ENCODE data around the gene LDLR. TPM values are rescaled to one million over a fixed set of nuclear protein-coding genes. Genes with fewer than 3 reads are reported as not detected.
"Not testable (repeated sequence)": the region's sequence is repeated elsewhere in the genome, so short reads cannot be mapped to it uniquely, and the experiment has no call there.

LDLR gene
- total and polyA plus RNA-seq, 5 donors = 7.6 to 101 (median 19.3) TPM

GRCh38 chr19:11106477-11106876, 17.2 kb downstream of the LDLR start:
- Histone ChIP-seq H3K4me1 (ENCODE audit: control insufficient read depth, insufficient read depth, low read length) (no peaks in the 10 kb centered on the region), H3K4me3 (ENCODE audit: low read length) (no peak overlapping the region), H3K27me3 (ENCODE audit: control insufficient read depth, insufficient read depth) (no peaks in the 10 kb centered on the region), H3K27ac (ENCODE audit: low read length) (no peak overlapping the region), H3K9me3 (ENCODE audit: control insufficient read depth, low read length) (no peaks in the 10 kb centered on the region)
- peak; percentile 61 to 84 (median 80) for DNase-seq
- WGBS = 67% methylated on average over 13 of the region's 13 CpGs
- peak; percentile 9 to 20 for ATAC-seq
- intact Hi-C loops (cut with DNase I) = loop anchor here in 2 of 4 donors (10.0 kb wide), 1 partner anchor 72 kb away; no protein-coding TSS in a partner anchor

- H3K27ac ChIP-seq (ENCODE audit: low read length) = no peak overlapping the region
- intact Hi-C loops (cut with DNase I) = loop anchor here in 2 of 4 donors (10.0 kb wide), 1 partner anchor 74 kb away; no protein-coding TSS in a partner anchor
- 87% methylated on average over 6 of the region's 6 CpGs for WGBS
- no peak for ATAC-seq
- no peaks in the 10 kb centered on the region for H3K9me3 ChIP-seq (ENCODE audit: control insufficient read depth, low read length)
- no peaks in the 10 kb centered on the region for H3K4me1 ChIP-seq (ENCODE audit: control insufficient read depth, insufficient read depth, low read length)
- no peak overlapping the region for H3K4me3 ChIP-seq (ENCODE audit: low read length)
- DNase-seq = no peak
- no peaks in the 10 kb centered on the region for H3K27me3 ChIP-seq (ENCODE audit: control insufficient read depth, insufficient read depth)
Observed at GRCh38 chr19:11108746-11109145, 19.5 kb downstream of the LDLR start.

- ATAC-seq (peak in 1 of 2 donors; percentile 16), DNase-seq (peak in 1 of 3 donors; percentile 33)
- no peak overlapping the region for H3K4me3 ChIP-seq (ENCODE audit: low read length)
- no peaks in the 10 kb centered on the region for H3K27me3 ChIP-seq (ENCODE audit: control insufficient read depth, insufficient read depth)
- intact Hi-C loops (cut with DNase I) = no loop called here
- H3K9me3 ChIP-seq (ENCODE audit: control insufficient read depth, low read length) = no peaks in the 10 kb centered on the region
- H3K4me1 ChIP-seq (ENCODE audit: control insufficient read depth, insufficient read depth, low read length) = no peaks in the 10 kb centered on the region
- whole genome bisulfite sequencing = 87% methylated on average over 15 of the region's 15 CpGs
- no peak overlapping the region for H3K27ac ChIP-seq (ENCODE audit: low read length)
Observed at GRCh38 chr19:11111117-11111770, 22.0 kb downstream of the LDLR start.

GRCh38 chr19:11111771-11112144, 22.5 kb downstream of the LDLR start:
- no peak for DNase-seq
- Histone ChIP-seq H3K27me3 (ENCODE audit: control insufficient read depth, insufficient read depth) (no peaks in the 10 kb centered on the region), H3K4me1 (ENCODE audit: control insufficient read depth, insufficient read depth, low read length) (no peaks in the 10 kb centered on the region), H3K27ac (ENCODE audit: low read length) (no peak overlapping the region), H3K4me3 (ENCODE audit: low read length) (no peak overlapping the region), H3K9me3 (ENCODE audit: control insufficient read depth, low read length) (no peaks in the 10 kb centered on the region)
- WGBS = 90% methylated on average over 8 of the region's 8 CpGs
- intact Hi-C loops (cut with DNase I) = no loop called here
- no peak for ATAC-seq

- Histone ChIP-seq H3K27me3 (ENCODE audit: control insufficient read depth, insufficient read depth) (no peaks in the 10 kb centered on the region), H3K4me1 (ENCODE audit: control insufficient read depth, insufficient read depth, low read length) (no peaks in the 10 kb centered on the region), H3K27ac (ENCODE audit: low read length) (no peak overlapping the region), H3K9me3 (ENCODE audit: control insufficient read depth, low read length) (no peaks in the 10 kb centered on the region), H3K4me3 (ENCODE audit: low read length) (no peak overlapping the region)
- DNase-seq = peak in 1 of 3 donors; percentile 16
- no peak for ATAC-seq
- intact Hi-C loops (cut with DNase I) = no loop called here
- 92% methylated on average over 27 of the region's 27 CpGs for WGBS
Observed at GRCh38 chr19:11113140-11113708, 24.0 kb downstream of the LDLR start.

- peak in 1 of 3 donors; percentile 11 for DNase-seq
- intact Hi-C loops (cut with DNase I) = no loop called here
- no peak overlapping the region for H3K27ac ChIP-seq (ENCODE audit: low read length)
- ATAC-seq = no peak
- WGBS = 95% methylated on average over 5 of the region's 5 CpGs
- H3K27me3 ChIP-seq (ENCODE audit: control insufficient read depth, insufficient read depth) = no peaks in the 10 kb centered on the region
- no peaks in the 10 kb centered on the region for H3K4me1 ChIP-seq (ENCODE audit: control insufficient read depth, insufficient read depth, low read length)
- H3K4me3 ChIP-seq (ENCODE audit: low read length) = no peak overlapping the region
- H3K9me3 ChIP-seq (ENCODE audit: control insufficient read depth, low read length) = no peaks in the 10 kb centered on the region
Observed at GRCh38 chr19:11115042-11115441, 25.8 kb downstream of the LDLR start.

- intact Hi-C loops (cut with DNase I) = no loop called here
- WGBS = 78% methylated on average over 11 of the region's 11 CpGs
- peak in 1 of 3 donors; percentile 18 for DNase-seq
- no peak overlapping the region for H3K4me3 ChIP-seq (ENCODE audit: low read length)
- no peak for ATAC-seq
- no peak overlapping the region for H3K27ac ChIP-seq (ENCODE audit: low read length)
- no peaks in the 10 kb centered on the region for H3K27me3 ChIP-seq (ENCODE audit: control insufficient read depth, insufficient read depth)
- no peaks in the 10 kb centered on the region for H3K4me1 ChIP-seq (ENCODE audit: control insufficient read depth, insufficient read depth, low read length)
- H3K9me3 ChIP-seq (ENCODE audit: control insufficient read depth, low read length) = no peaks in the 10 kb centered on the region
Observed at GRCh38 chr19:11115895-11116446, 26.7 kb downstream of the LDLR start.

GRCh38 chr19:11116507-11116906, 27.2 kb downstream of the LDLR start:
- H3K9me3 ChIP-seq (ENCODE audit: control insufficient read depth, low read length) = no peaks in the 10 kb centered on the region
- H3K4me1 ChIP-seq (ENCODE audit: control insufficient read depth, insufficient read depth, low read length) = no peaks in the 10 kb centered on the region
- intact Hi-C loops (cut with DNase I) = no loop called here
- no peaks in the 10 kb centered on the region for H3K27me3 ChIP-seq (ENCODE audit: control insufficient read depth, insufficient read depth)
- ATAC-seq (no peak), DNase-seq (peak in 1 of 3 donors; percentile 37)
- H3K27ac ChIP-seq (ENCODE audit: low read length) = no peak overlapping the region
- H3K4me3 ChIP-seq (ENCODE audit: low read length) = no peak overlapping the region
- WGBS = 94% methylated on average over 9 of the region's 9 CpGs

- ATAC-seq; H3K4me3 ChIP-seq (ENCODE audit: low read length); H3K4me1 ChIP-seq (ENCODE audit: control insufficient read depth, insufficient read depth, low read length); intact Hi-C loops (cut with DNase I); H3K27me3 ChIP-seq (ENCODE audit: control insufficient read depth, insufficient read depth); H3K27ac ChIP-seq (ENCODE audit: low read length); H3K9me3 ChIP-seq (ENCODE audit: control insufficient read depth, low read length): not testable (repeated sequence)
- DNase-seq = peak in 1 of 3 donors; percentile 34
- WGBS = 90% methylated on average over 14 of the region's 17 CpGs
Observed at GRCh38 chr19:11121963-11122362, 32.7 kb downstream of the LDLR start.

- Histone ChIP-seq H3K27ac (ENCODE audit: low read length) (no peak overlapping the region), H3K27me3 (ENCODE audit: control insufficient read depth, insufficient read depth) (no peaks in the 10 kb centered on the region), H3K4me3 (ENCODE audit: low read length) (no peak overlapping the region), H3K4me1 (ENCODE audit: control insufficient read depth, insufficient read depth, low read length) (no peaks in the 10 kb centered on the region), H3K9me3 (ENCODE audit: control insufficient read depth, low read length) (no peaks in the 10 kb centered on the region)
- ATAC-seq (peak in 1 of 2 donors; percentile 22), DNase-seq (no peak)
- WGBS = 85% methylated on average over 13 of the region's 13 CpGs
- intact Hi-C loops (cut with DNase I) = no loop called here
Observed at GRCh38 chr19:11123114-11123513, 33.9 kb downstream of the LDLR start.

GRCh38 chr19:11124157-11124556, 34.9 kb downstream of the LDLR start:
- WGBS = 98% methylated on average over 4 of the region's 4 CpGs
- intact Hi-C loops (cut with DNase I); ATAC-seq; H3K27ac ChIP-seq (ENCODE audit: low read length); H3K4me1 ChIP-seq (ENCODE audit: control insufficient read depth, insufficient read depth, low read length); H3K9me3 ChIP-seq (ENCODE audit: control insufficient read depth, low read length); H3K27me3 ChIP-seq (ENCODE audit: control insufficient read depth, insufficient read depth); H3K4me3 ChIP-seq (ENCODE audit: low read length); DNase-seq: not testable (repeated sequence)
